ENCODE results near the gene UNC45B.

UNC45B gene

DNA sequence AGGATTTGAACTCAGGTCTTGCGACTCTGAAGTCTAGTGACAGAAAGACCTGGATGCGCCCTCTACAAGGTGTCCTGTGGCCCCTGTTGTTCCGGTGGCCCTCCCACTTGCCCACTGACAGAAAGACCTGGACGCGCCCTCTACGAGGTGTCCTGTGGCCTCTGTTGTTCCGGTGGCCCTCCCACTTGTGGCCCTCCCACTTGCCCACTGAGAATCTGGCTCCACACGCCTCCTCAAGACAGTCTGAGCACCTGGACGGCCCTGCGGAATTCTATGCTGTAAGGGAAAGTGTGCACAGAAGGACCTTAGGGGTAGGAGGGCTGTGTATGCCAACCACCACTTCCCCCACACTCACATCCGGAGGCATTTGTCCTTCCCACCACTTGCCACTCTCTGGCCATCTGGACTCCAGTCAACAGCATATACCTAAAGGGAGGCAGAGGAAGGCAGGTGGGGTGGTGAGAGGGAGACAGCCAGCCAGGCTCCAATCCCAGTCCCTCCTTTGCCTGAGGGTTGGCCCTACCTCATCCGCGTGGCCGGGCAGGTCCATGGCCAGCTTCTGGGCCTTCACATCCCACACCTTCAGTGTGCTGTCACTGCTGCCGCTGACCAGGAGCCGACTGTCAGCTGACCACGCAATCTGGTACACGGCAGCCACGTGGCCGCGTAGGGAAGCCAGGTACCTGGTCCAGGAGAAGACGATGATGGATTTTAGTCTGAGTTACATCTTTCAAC lies 14.6 kb upstream of the UNC45B start:
- Mint-ChIP-seq H3K4me3 (no peak overlapping the region), H3K27ac (no peak overlapping the region), H3K9me3 (no peaks in the 10 kb centered on the region), H3K36me3 (ENCODE audit: low read depth) (peaks cover 53% of the 10 kb centered on the region), H3K4me1 (no peaks in the 10 kb centered on the region), H3K27me3 (ENCODE audit: low read depth) (no peaks in the 10 kb centered on the region)
- TF ChIP-seq, protein P1, sequence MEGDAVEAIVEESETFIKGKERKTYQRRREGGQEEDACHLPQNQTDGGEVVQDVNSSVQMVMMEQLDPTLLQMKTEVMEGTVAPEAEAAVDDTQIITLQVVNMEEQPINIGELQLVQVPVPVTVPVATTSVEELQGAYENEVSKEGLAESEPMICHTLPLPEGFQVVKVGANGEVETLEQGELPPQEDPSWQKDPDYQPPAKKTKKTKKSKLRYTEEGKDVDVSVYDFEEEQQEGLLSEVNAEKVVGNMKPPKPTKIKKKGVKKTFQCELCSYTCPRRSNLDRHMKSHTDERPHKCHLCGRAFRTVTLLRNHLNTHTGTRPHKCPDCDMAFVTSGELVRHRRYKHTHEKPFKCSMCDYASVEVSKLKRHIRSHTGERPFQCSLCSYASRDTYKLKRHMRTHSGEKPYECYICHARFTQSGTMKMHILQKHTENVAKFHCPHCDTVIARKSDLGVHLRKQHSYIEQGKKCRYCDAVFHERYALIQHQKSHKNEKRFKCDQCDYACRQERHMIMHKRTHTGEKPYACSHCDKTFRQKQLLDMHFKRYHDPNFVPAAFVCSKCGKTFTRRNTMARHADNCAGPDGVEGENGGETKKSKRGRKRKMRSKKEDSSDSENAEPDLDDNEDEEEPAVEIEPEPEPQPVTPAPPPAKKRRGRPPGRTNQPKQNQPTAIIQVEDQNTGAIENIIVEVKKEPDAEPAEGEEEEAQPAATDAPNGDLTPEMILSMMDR (IDR thresholded peaks at IDR 0.05; ENCODE audit: unreplicated experiment in 3 of 3) = no peak

DNA sequence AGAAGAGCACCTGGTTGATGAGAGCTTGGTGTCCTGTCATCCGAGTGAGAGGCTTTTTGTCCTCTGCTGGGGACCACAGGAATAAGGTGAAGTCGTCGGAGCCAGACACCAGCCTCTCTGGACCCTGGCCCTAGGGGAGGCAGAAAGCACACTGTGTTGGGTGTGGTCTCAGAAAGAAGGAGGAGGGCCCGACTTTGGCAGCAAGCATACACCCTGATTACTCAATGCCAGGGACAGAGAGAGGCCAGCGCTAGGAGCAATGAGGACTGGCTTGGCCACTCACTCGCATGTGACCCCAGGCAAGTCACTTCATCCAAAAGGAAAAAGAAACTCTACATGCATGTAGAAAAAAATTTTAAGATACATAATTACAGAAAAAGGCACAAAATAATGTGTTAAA lies 12.3 kb upstream of the UNC45B start:
- Mint-ChIP-seq H3K4me1 (no peaks in the 10 kb centered on the region), H3K36me3 (ENCODE audit: low read depth) (peaks cover 55% of the 10 kb centered on the region), H3K4me3 (no peak overlapping the region), H3K9me3 (no peaks in the 10 kb centered on the region), H3K27ac (no peak overlapping the region), H3K27me3 (ENCODE audit: low read depth) (no peaks in the 10 kb centered on the region)
- TF ChIP-seq, protein P1 (IDR thresholded peaks at IDR 0.05; ENCODE audit: unreplicated experiment in 3 of 3) = no peak

DNA sequence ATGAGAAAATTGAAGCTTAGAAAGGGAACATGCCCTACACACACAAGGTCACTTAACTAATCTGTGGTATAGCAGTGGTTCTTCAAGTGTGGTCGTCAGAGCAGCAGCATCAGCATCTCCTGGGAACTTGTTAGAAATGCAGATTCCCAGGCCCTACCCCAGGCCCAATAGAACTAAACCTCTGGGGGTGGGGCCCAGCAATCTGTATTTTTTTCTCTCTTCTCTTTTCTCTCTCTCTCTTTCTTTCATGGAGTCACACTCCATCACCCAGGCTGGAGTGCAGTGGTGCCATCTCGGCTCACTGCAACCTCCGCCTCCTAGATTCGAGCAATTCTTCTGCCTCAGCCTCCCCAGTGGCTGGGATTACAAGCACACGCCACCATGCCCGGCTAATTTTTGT lies 9.4 kb upstream of the UNC45B start:
- no peak overlapping the region for H3K27ac Mint-ChIP-seq
- no peaks in the 10 kb centered on the region for H3K27me3 Mint-ChIP-seq (ENCODE audit: low read depth)
- peaks cover 39% of the 10 kb centered on the region for H3K36me3 Mint-ChIP-seq (ENCODE audit: low read depth)
- H3K4me1 Mint-ChIP-seq = peaks cover 6% of the 10 kb centered on the region
- H3K9me3 Mint-ChIP-seq = no peaks in the 10 kb centered on the region
- TF ChIP-seq, protein P1 (IDR thresholded peaks at IDR 0.05; ENCODE audit: unreplicated experiment in 3 of 3) = no peak
- no peak overlapping the region for H3K4me3 Mint-ChIP-seq

- TF ChIP-seq, protein P1 (IDR thresholded peaks at IDR 0.05; ENCODE audit: unreplicated experiment in 3 of 3) = peak; percentile 93 to 97 (median 97)
- Mint-ChIP-seq H3K4me3 (peak within 1 kb of the TSS; percentile 83 to 87 (median 87)), H3K9me3 (no peaks in the 10 kb centered on the region), H3K27ac (peak within 1 kb of the TSS in 1 of 3 experiments; percentile 33), H3K27me3 (ENCODE audit: low read depth) (peaks cover 11% of the 10 kb centered on the region), H3K4me1 (peaks cover 18% of the 10 kb centered on the region), H3K36me3 (ENCODE audit: low read depth) (peaks cover 10% of the 10 kb centered on the region)
Observed at GRCh38 chr17:35141681-35142466, 5.7 kb upstream of the UNC45B start, which contains the start of gene NLE1. Gene NLE1, minus strand, starts transcription at chr17:35142303. Its CDS starts 28 bp downstream, at chr17:35142275.

DNA sequence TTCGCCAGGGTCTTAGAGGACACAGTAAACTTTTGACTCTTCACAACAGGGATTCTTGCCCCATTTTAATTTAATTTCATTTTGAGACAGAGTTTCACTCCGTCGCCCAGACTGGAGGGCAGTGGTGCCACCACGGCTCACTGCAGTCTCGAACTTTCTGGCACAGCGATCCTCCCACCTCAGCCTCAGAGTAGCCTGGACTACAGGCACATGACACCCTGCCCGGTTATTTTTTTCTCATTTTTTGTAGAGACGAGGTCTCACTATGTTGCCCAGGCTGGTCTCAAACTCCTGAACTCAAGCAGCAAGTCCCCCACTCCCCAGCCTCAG lies 5.2 kb upstream of the UNC45B start:
- Mint-ChIP-seq H3K9me3 (no peaks in the 10 kb centered on the region), H3K4me1 (peaks cover 21% of the 10 kb centered on the region), H3K27me3 (ENCODE audit: low read depth) (peaks cover 11% of the 10 kb centered on the region), H3K36me3 (ENCODE audit: low read depth) (peaks cover 5% of the 10 kb centered on the region), H3K27ac (peak overlapping the region in 1 of 3 experiments; percentile 33), H3K4me3 (peak overlapping the region; percentile 83 to 87 (median 87))
- TF ChIP-seq, protein P1 (IDR thresholded peaks at IDR 0.05; ENCODE audit: unreplicated experiment in 3 of 3) = no peak
